ENCODE measurements around the gene ZSCAN26.

ZSCAN26 gene

DNA sequence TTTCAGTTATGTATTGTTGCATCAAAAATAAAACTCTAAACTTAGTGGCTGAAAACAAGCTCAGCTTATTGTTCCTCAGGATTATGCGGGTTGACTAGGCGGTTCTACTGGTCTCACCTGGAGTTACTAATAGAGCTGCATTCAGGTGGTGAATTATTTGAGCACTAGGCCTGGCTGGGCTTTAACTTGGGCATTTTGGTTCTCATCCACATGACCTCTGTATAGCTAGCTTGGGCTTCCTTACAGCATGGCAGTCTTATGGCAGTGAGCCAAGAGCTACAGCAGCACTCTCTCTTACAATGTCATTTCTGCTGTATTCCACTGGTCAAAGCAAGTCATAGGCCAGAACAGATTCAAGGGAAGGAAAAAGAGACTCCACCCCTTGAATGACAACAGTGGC lies 16.0 kb downstream of the ZSCAN26 start:
- no peak overlapping the region for H2AFZ ChIP-seq (ENCODE audit: low read depth, low read length, severe bottlenecking)
- no peaks in the 10 kb centered on the region for H3K9me2 ChIP-seq (replicated peaks; ENCODE audit: insufficient read depth, low read length)
- H3K79me2 ChIP-seq (ENCODE audit: insufficient read depth, low read length): no peaks in the 10 kb centered on the region
- peak overlapping the region; percentile 87 for H3K4me2 ChIP-seq (ENCODE audit: low read depth, low read length, poor library complexity, severe bottlenecking)
- no peak overlapping the region for H3K4me3 ChIP-seq (ENCODE audit: insufficient read depth, low read length, poor library complexity, severe bottlenecking)
- TF ChIP-seq, protein P1, sequence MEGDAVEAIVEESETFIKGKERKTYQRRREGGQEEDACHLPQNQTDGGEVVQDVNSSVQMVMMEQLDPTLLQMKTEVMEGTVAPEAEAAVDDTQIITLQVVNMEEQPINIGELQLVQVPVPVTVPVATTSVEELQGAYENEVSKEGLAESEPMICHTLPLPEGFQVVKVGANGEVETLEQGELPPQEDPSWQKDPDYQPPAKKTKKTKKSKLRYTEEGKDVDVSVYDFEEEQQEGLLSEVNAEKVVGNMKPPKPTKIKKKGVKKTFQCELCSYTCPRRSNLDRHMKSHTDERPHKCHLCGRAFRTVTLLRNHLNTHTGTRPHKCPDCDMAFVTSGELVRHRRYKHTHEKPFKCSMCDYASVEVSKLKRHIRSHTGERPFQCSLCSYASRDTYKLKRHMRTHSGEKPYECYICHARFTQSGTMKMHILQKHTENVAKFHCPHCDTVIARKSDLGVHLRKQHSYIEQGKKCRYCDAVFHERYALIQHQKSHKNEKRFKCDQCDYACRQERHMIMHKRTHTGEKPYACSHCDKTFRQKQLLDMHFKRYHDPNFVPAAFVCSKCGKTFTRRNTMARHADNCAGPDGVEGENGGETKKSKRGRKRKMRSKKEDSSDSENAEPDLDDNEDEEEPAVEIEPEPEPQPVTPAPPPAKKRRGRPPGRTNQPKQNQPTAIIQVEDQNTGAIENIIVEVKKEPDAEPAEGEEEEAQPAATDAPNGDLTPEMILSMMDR (IDR thresholded peaks at IDR 0.05; ENCODE audit: insufficient read depth, low read length, poor library complexity, severe bottlenecking): no peak
- TF ChIP-seq EZH2phosphoT487 (conservative IDR thresholded peaks at IDR 0.05; ENCODE audit: low read length): no peak
- no peaks in the 10 kb centered on the region for H3F3A ChIP-seq (ENCODE audit: insufficient read depth)
- no peak overlapping the region for H3K9ac ChIP-seq (ENCODE audit: low read length)
- no peaks in the 10 kb centered on the region for H3K27me3 ChIP-seq (ENCODE audit: low read length)
- H4K20me1 ChIP-seq (ENCODE audit: low read depth, low read length): no peaks in the 10 kb centered on the region
- no peaks in the 10 kb centered on the region for H3K9me3 ChIP-seq (ENCODE audit: insufficient read depth, low read length)
- no peak overlapping the region for H3K27ac ChIP-seq (ENCODE audit: low read depth, low read length)
- peaks cover 9% of the 10 kb centered on the region; the same call in 1 of the 2 replicates for H3K36me3 ChIP-seq (ENCODE audit: low read length)

DNA sequence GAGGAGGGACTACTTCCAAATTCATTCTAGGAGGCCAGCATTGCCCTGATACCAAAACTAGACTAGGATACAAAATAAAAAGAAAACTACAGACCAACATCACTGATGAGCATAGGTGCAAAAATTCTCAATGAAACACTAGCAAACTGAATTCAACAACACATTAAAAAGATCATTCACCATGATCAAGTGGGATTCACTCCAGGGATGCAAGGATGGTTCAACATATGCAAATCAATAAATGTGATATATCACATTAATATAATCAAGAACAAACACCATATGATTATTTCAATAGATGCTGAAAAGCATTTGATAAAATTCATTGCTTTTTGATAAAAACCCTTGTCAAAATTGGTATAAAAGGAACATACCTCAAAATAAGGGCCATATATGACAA lies 24.6 kb downstream of the ZSCAN26 start:
- TF ChIP-seq EZH2phosphoT487 (conservative IDR thresholded peaks at IDR 0.05; ENCODE audit: low read length): no peak
- TF ChIP-seq, protein P1 (IDR thresholded peaks at IDR 0.05; ENCODE audit: insufficient read depth, low read length, poor library complexity, severe bottlenecking): no peak
- H3K36me3 ChIP-seq (ENCODE audit: low read length): peaks cover 12% of the 10 kb centered on the region; the same call in 1 of the 2 replicates

DNA sequence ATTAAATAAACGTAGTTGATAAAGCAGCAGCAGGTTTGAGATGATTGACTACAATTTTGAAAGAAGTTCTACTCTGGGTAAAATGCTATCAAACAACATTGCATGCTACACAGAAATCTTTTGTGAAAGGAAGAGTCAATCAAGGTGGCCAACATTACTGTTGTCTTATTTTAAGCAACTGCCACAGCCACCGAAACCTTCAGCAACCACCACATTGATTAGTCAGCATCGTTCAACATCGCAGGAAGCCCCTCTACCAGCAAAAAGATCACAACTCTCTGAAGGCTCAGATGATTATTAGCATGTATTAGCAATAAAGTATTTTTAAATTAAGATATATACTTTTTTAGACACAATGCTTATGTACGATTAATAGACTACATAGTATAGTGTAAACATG lies 28.4 kb downstream of the ZSCAN26 start:
- Histone ChIP-seq H3K4me3 (ENCODE audit: insufficient read depth, low read length, poor library complexity, severe bottlenecking) (no peak overlapping the region), H3K9ac (ENCODE audit: low read length) (no peak overlapping the region), H3K79me2 (ENCODE audit: insufficient read depth, low read length) (no peaks in the 10 kb centered on the region), H3K27me3 (ENCODE audit: low read length) (no peaks in the 10 kb centered on the region), H4K20me1 (ENCODE audit: low read depth, low read length) (no peaks in the 10 kb centered on the region), H3K27ac (ENCODE audit: low read depth, low read length) (no peak overlapping the region), H3K9me3 (ENCODE audit: insufficient read depth, low read length) (no peaks in the 10 kb centered on the region), H3F3A (ENCODE audit: insufficient read depth) (no peaks in the 10 kb centered on the region), H3K4me2 (ENCODE audit: low read depth, low read length, poor library complexity, severe bottlenecking) (no peak overlapping the region), H3K9me2 (replicated peaks; ENCODE audit: insufficient read depth, low read length) (no peaks in the 10 kb centered on the region), H2AFZ (ENCODE audit: low read depth, low read length, severe bottlenecking) (no peak overlapping the region), H3K36me3 (ENCODE audit: low read length) (no peaks in the 10 kb centered on the region; the same call in 1 of the 2 replicates)
- no peak for TF ChIP-seq EZH2phosphoT487 (conservative IDR thresholded peaks at IDR 0.05; ENCODE audit: low read length)
- TF ChIP-seq, protein P1 (IDR thresholded peaks at IDR 0.05; ENCODE audit: insufficient read depth, low read length, poor library complexity, severe bottlenecking): no peak

More for the DNA sequence above, 24.6 kb downstream of the ZSCAN26 start:
- Histone ChIP-seq H3F3A (ENCODE audit: insufficient read depth) (no peaks in the 10 kb centered on the region), H3K4me3 (ENCODE audit: insufficient read depth, low read length, poor library complexity, severe bottlenecking) (no peak overlapping the region), H4K20me1 (ENCODE audit: low read depth, low read length) (no peaks in the 10 kb centered on the region), H3K9me2 (replicated peaks; ENCODE audit: insufficient read depth, low read length) (no peaks in the 10 kb centered on the region), H3K9ac (ENCODE audit: low read length) (no peak overlapping the region), H3K4me2 (ENCODE audit: low read depth, low read length, poor library complexity, severe bottlenecking) (no peak overlapping the region), H3K9me3 (ENCODE audit: insufficient read depth, low read length) (no peaks in the 10 kb centered on the region), H3K27me3 (ENCODE audit: low read length) (no peaks in the 10 kb centered on the region), H2AFZ (ENCODE audit: low read depth, low read length, severe bottlenecking) (no peak overlapping the region), H3K79me2 (ENCODE audit: insufficient read depth, low read length) (no peaks in the 10 kb centered on the region), H3K27ac (ENCODE audit: low read depth, low read length) (no peak overlapping the region)
